ENCODE results near the gene DERA.
"Not testable (repeated sequence)": the region's sequence is repeated elsewhere in the genome, so short reads cannot be mapped to it uniquely, and the experiment has no call there.

Gene DERA

GRCh38 chr12:15988983-15989755, 78.0 kb downstream of the DERA start:
- no peak for DNase-seq
- no peaks in the 10 kb centered on the region for H3K9me3 Mint-ChIP-seq
- no peak overlapping the region for H3K4me3 Mint-ChIP-seq
- H3K36me3 Mint-ChIP-seq (ENCODE audit: low read depth): peaks cover 78% of the 10 kb centered on the region
- H3K27me3 Mint-ChIP-seq: no peaks in the 10 kb centered on the region
- H3K27ac Mint-ChIP-seq: no peak overlapping the region
- H3K4me1 Mint-ChIP-seq (ENCODE audit: low read depth): peaks cover 5% of the 10 kb centered on the region

GRCh38 chr12:15995801-15996200, 84.7 kb downstream of the DERA start:
- no peaks in the 10 kb centered on the region for H3K4me1 Mint-ChIP-seq (ENCODE audit: low read depth)
- H3K27me3 Mint-ChIP-seq: no peaks in the 10 kb centered on the region
- H3K36me3 Mint-ChIP-seq (ENCODE audit: low read depth): peaks cover 34% of the 10 kb centered on the region
- H3K9me3 Mint-ChIP-seq: no peaks in the 10 kb centered on the region
- no peak overlapping the region for H3K4me3 Mint-ChIP-seq
- no peak for DNase-seq
- no peak overlapping the region for H3K27ac Mint-ChIP-seq

GRCh38 chr12:15996254-15996653, 85.1 kb downstream of the DERA start:
- Mint-ChIP-seq H3K4me1 (ENCODE audit: low read depth) (no peaks in the 10 kb centered on the region), H3K4me3 (no peak overlapping the region), H3K9me3 (no peaks in the 10 kb centered on the region), H3K27me3 (no peaks in the 10 kb centered on the region), H3K36me3 (ENCODE audit: low read depth) (peaks cover 34% of the 10 kb centered on the region), H3K27ac (no peak overlapping the region)
- no peak for DNase-seq

GRCh38 chr12:15996948-15997347, 85.8 kb downstream of the DERA start:
- Mint-ChIP-seq H3K4me1 (ENCODE audit: low read depth) (no peaks in the 10 kb centered on the region), H3K36me3 (ENCODE audit: low read depth) (peaks cover 29% of the 10 kb centered on the region), H3K9me3 (no peaks in the 10 kb centered on the region), H3K27ac (no peak overlapping the region), H3K4me3 (no peak overlapping the region), H3K27me3 (no peaks in the 10 kb centered on the region)
- DNase-seq: no peak

GRCh38 chr12:15997910-15998309, 86.8 kb downstream of the DERA start:
- H3K27me3 Mint-ChIP-seq: no peaks in the 10 kb centered on the region
- H3K27ac Mint-ChIP-seq: no peak overlapping the region
- no peaks in the 10 kb centered on the region for H3K9me3 Mint-ChIP-seq
- no peak for DNase-seq
- no peak overlapping the region for H3K4me3 Mint-ChIP-seq
- peaks cover 23% of the 10 kb centered on the region for H3K36me3 Mint-ChIP-seq (ENCODE audit: low read depth)
- H3K4me1 Mint-ChIP-seq (ENCODE audit: low read depth): no peaks in the 10 kb centered on the region

GRCh38 chr12:16002880-16003279, 91.7 kb downstream of the DERA start:
- H3K9me3 Mint-ChIP-seq: no peaks in the 10 kb centered on the region
- no peak for DNase-seq
- H3K36me3 Mint-ChIP-seq (ENCODE audit: low read depth): peaks cover 40% of the 10 kb centered on the region
- no peak overlapping the region for H3K4me3 Mint-ChIP-seq
- H3K27ac Mint-ChIP-seq: no peak overlapping the region
- H3K4me1 Mint-ChIP-seq (ENCODE audit: low read depth): no peaks in the 10 kb centered on the region
- no peaks in the 10 kb centered on the region for H3K27me3 Mint-ChIP-seq

GRCh38 chr12:16003460-16003859, 92.3 kb downstream of the DERA start:
- Mint-ChIP-seq H3K27ac (no peak overlapping the region), H3K4me1 (ENCODE audit: low read depth) (no peaks in the 10 kb centered on the region), H3K9me3 (no peaks in the 10 kb centered on the region), H3K27me3 (no peaks in the 10 kb centered on the region), H3K4me3 (no peak overlapping the region), H3K36me3 (ENCODE audit: low read depth) (peaks cover 43% of the 10 kb centered on the region)
- no peak for DNase-seq

- H3K9me3 Mint-ChIP-seq: peaks cover 2% of the 10 kb centered on the region
Observed at GRCh38 chr12:16006752-16007151, 95.6 kb downstream of the DERA start.

GRCh38 chr12:16008421-16008824, 97.3 kb downstream of the DERA start:
- peaks cover 68% of the 10 kb centered on the region for H3K36me3 Mint-ChIP-seq (ENCODE audit: low read depth)

More at GRCh38 chr12:16006752-16007151, 95.6 kb downstream of the DERA start:
- Mint-ChIP-seq H3K4me1 (ENCODE audit: low read depth) (no peaks in the 10 kb centered on the region), H3K36me3 (ENCODE audit: low read depth) (peaks cover 54% of the 10 kb centered on the region), H3K27ac (no peak overlapping the region), H3K4me3 (no peak overlapping the region), H3K27me3 (no peaks in the 10 kb centered on the region)
- DNase-seq: no peak

GRCh38 chr12:16012117-16012516, 101.0 kb downstream of the DERA start:
- peaks cover 37% of the 10 kb centered on the region for H3K9me3 Mint-ChIP-seq
- H3K27ac Mint-ChIP-seq: no peak overlapping the region
- H3K36me3 Mint-ChIP-seq (ENCODE audit: low read depth): peaks cover 75% of the 10 kb centered on the region
- DNase-seq: no peak
- H3K4me1 Mint-ChIP-seq (ENCODE audit: low read depth): no peaks in the 10 kb centered on the region
- H3K4me3 Mint-ChIP-seq: no peak overlapping the region
- no peaks in the 10 kb centered on the region for H3K27me3 Mint-ChIP-seq

More at GRCh38 chr12:16008421-16008824, 97.3 kb downstream of the DERA start:
- Mint-ChIP-seq H3K4me1 (ENCODE audit: low read depth) (no peaks in the 10 kb centered on the region), H3K27ac (no peak overlapping the region), H3K4me3 (no peak overlapping the region), H3K27me3 (no peaks in the 10 kb centered on the region), H3K9me3 (peaks cover 15% of the 10 kb centered on the region)
- DNase-seq: no peak

GRCh38 chr12:16013722-16014121, 102.6 kb downstream of the DERA start:
- Mint-ChIP-seq H3K36me3 (ENCODE audit: low read depth) (peaks cover 81% of the 10 kb centered on the region), H3K9me3 (peaks cover 37% of the 10 kb centered on the region)
- not testable (repeated sequence) for DNase-seq; H3K4me1 Mint-ChIP-seq (ENCODE audit: low read depth); H3K4me3 Mint-ChIP-seq; H3K27me3 Mint-ChIP-seq; H3K27ac Mint-ChIP-seq

- H3K27me3 Mint-ChIP-seq; H3K4me3 Mint-ChIP-seq; DNase-seq; H3K4me1 Mint-ChIP-seq (ENCODE audit: low read depth); H3K27ac Mint-ChIP-seq: not testable (repeated sequence)
- Mint-ChIP-seq H3K9me3 (peaks cover 38% of the 10 kb centered on the region), H3K36me3 (ENCODE audit: low read depth) (peaks cover 83% of the 10 kb centered on the region)
Observed at GRCh38 chr12:16014394-16014793, 103.3 kb downstream of the DERA start.

- H3K36me3 Mint-ChIP-seq (ENCODE audit: low read depth): peaks cover 89% of the 10 kb centered on the region
- no peak overlapping the region for H3K27ac Mint-ChIP-seq
- H3K9me3 Mint-ChIP-seq: peaks cover 53% of the 10 kb centered on the region
- no peak overlapping the region for H3K4me3 Mint-ChIP-seq
- no peaks in the 10 kb centered on the region for H3K4me1 Mint-ChIP-seq (ENCODE audit: low read depth)
- H3K27me3 Mint-ChIP-seq: no peaks in the 10 kb centered on the region
- DNase-seq: no peak
Observed at GRCh38 chr12:16016748-16017147, 105.6 kb downstream of the DERA start.

- Mint-ChIP-seq H3K27me3 (no peaks in the 10 kb centered on the region), H3K9me3 (peaks cover 46% of the 10 kb centered on the region), H3K27ac (no peak overlapping the region), H3K4me1 (ENCODE audit: low read depth) (no peaks in the 10 kb centered on the region), H3K36me3 (ENCODE audit: low read depth) (peaks cover 90% of the 10 kb centered on the region), H3K4me3 (no peak overlapping the region)
- DNase-seq: no peak
Observed at GRCh38 chr12:16018306-16018705, 107.2 kb downstream of the DERA start.

GRCh38 chr12:16019136-16019535, 108.0 kb downstream of the DERA start:
- no peak for DNase-seq
- Mint-ChIP-seq H3K27me3 (no peaks in the 10 kb centered on the region), H3K9me3 (peaks cover 43% of the 10 kb centered on the region), H3K36me3 (ENCODE audit: low read depth) (peaks cover 85% of the 10 kb centered on the region), H3K4me3 (no peak overlapping the region), H3K4me1 (ENCODE audit: low read depth) (no peaks in the 10 kb centered on the region), H3K27ac (no peak overlapping the region)
